Stomach (tissue), 9 donors: ENCODE results near the gene NPAS3. TPM values are rescaled to one million over a fixed set of nuclear protein-coding genes. Genes with fewer than 3 reads are reported as not detected.
A peak's percentile ranks its signal among the peaks of the same experiment; 100 is the strongest.

Experiments
- DNase-seq, 2 donors: peaks; one replicate each; pipeline versions ENCODE4 v3.0.0 to v3.0.0-alpha.2; 2013 to 2019
- H3K27ac ChIP-seq, 5 donors: fragments of 200-600 bp in 4 of 5; sonication (generic) in 4 of 5; one replicate each; pipeline ENCODE4 v1.5.1; 2013 to 2019; ENCODE audit warnings: mild to moderate bottlenecking in 1 of 5, moderate library complexity in 1 of 5
- H3K27me3 ChIP-seq, 3 donors: fragments of 200-600 bp; sonication (generic); one replicate each; pipeline ENCODE4 v1.5.1; 2017 to 2019; ENCODE audit warnings: mixed run types in 1 of 3
- H3K36me3 ChIP-seq, 4 donors: fragments of 200-600 bp; sonication (generic); 1 replicate in 3 of 4; 2 replicates in 1 of 4; pipeline ENCODE4 v1.5.1; 2016 to 2019
- H3K4me1 ChIP-seq, 4 donors: fragments of 200-600 bp; sonication (generic); one replicate each; pipeline ENCODE4 v1.5.1; 2016 to 2019
- H3K4me3 ChIP-seq, 4 donors: fragments of 200-600 bp; sonication (generic) in 3 of 4; one replicate each; pipeline ENCODE4 v1.5.1; 2016 to 2019; ENCODE audit warnings: mild to moderate bottlenecking in 1 of 4
- H3K9me3 ChIP-seq, 4 donors: fragments of 200-600 bp; sonication (generic); one replicate each; pipeline ENCODE4 v1.5.1; 2016 to 2019
- EP300 ChIP-seq: sonication (generic); formaldehyde crosslinking; IDR thresholded peaks from one replicate; pipeline ENCODE4 v1.6.1; 2017; ENCODE audit warnings: antibody characterized with exemption
- POLR2A ChIP-seq, 4 donors: fragments of 450-650 bp; IDR thresholded peaks; one replicate each; pipeline ENCODE4 v1.6.1; 2016; ENCODE audit warnings: antibody characterized with exemption in 4 of 4, control low read depth in 2 of 4, mild to moderate bottlenecking in 1 of 4, moderate library complexity in 1 of 4
- POLR2AphosphoS5 ChIP-seq, 3 donors: sonication (generic); formaldehyde crosslinking; IDR thresholded peaks; one replicate each; pipeline ENCODE4 v1.6.1; 2016; ENCODE audit warnings: antibody characterized with exemption in 3 of 3
- WGBS, 5 donors: extraction: QIAGEN DNeasy Blood & Tissue Kit in 3 of 5; methylation state at CpG; one replicate each; pipeline versions ENCODE4 v1.1.5 to v1.1.7; 2013 to 2018; 5-methylcytosine and 5-hydroxymethylcytosine counted together
- intact Hi-C: fragments of 100-400 bp; cut with DNase I; formaldehyde crosslinking; loops from one replicate; pipeline ENCODE4 v1.15.1; 2023; ENCODE audit warnings: low total_unique reads
- polyA plus RNA-seq, 3 donors: library from polyadenylated mRNA; stranded (reverse); fragments of 200-250 nt; gene quantifications; one replicate each; pipeline ENCODE4 v1.2.3, GENCODE V29; 2013
- total RNA-seq, 5 donors: library from RNA; depleted of rRNA; stranded (reverse); fragments of >200 nt; gene quantifications; one replicate each; pipeline versions ENCODE4 v1.1.0 to v1.2.3, GENCODE V29; 2014 to 2016
- TF ChIP-seq, protein P1 (sequence below), 7 experiments: fragments of 450-650 bp in 4 of 7; fragments of 200-600 bp in 3 of 7; sonication (generic) in 3 of 7; IDR thresholded peaks; one replicate each; pipeline ENCODE4 v1.5.1; 2016 to 2019; ENCODE audit warnings: antibody characterized with exemption in 7 of 7, control low read depth in 2 of 7, mild to moderate bottlenecking in 1 of 7
- donor health status: healthy with polysubstance abuse.
- donor health status: Bipolar disorder and iron deficiency.
- donor health status: healthy.

NPAS3 gene
- total and polyA plus RNA-seq, 8 donors: under 0.01 to 7.9 (median 0.76) TPM; not detected in 1

DNA sequence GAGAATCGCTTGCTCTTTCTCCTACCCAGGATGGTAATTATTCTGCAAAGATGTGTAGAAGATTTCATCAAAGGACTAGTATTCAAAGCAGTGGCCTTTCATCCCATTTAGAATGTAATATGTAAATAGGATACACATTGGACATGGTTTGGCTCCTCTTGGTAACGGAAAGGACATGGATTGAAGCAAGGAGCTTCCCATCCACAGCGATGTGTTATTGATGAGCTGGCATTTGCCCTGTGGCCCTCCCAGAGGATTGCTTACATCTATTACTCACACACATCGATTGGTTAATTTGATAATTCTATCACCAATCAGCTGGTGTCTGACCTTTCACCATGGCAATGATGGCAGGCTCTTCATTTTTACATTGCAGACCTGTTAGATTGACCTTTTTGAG, 553.8 kb downstream of the NPAS3 start:
- WGBS, 5 donors: 81 to 90% (median 86%) methylated on average over 4 of the region's 4 CpGs
- no peak for DNase-seq
- Histone ChIP-seq H3K36me3 (no peaks in the 10 kb centered on the region), H3K4me3 (no peak overlapping the region), H3K27me3 (no peaks in the 10 kb centered on the region), H3K4me1 (peaks cover 0 to 6% (median 3%) of the 10 kb centered on the region in 4 donors), H3K27ac (no peak overlapping the region), H3K9me3 (peaks cover 0 to 6% (median 0%) of the 10 kb centered on the region in 4 donors)
- intact Hi-C loops: no loop called here
- TF ChIP-seq, protein P1, sequence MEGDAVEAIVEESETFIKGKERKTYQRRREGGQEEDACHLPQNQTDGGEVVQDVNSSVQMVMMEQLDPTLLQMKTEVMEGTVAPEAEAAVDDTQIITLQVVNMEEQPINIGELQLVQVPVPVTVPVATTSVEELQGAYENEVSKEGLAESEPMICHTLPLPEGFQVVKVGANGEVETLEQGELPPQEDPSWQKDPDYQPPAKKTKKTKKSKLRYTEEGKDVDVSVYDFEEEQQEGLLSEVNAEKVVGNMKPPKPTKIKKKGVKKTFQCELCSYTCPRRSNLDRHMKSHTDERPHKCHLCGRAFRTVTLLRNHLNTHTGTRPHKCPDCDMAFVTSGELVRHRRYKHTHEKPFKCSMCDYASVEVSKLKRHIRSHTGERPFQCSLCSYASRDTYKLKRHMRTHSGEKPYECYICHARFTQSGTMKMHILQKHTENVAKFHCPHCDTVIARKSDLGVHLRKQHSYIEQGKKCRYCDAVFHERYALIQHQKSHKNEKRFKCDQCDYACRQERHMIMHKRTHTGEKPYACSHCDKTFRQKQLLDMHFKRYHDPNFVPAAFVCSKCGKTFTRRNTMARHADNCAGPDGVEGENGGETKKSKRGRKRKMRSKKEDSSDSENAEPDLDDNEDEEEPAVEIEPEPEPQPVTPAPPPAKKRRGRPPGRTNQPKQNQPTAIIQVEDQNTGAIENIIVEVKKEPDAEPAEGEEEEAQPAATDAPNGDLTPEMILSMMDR (IDR thresholded peaks at IDR 0.05): no peak
- no peak for TF ChIP-seq EP300

GRCh38 chr14:33493266-33493665, 554.6 kb downstream of the NPAS3 start:
- intact Hi-C loops: no loop called here
- peaks cover 0 to 6% (median 0%) of the 10 kb centered on the region in 4 donors for H3K9me3 ChIP-seq
- WGBS, 5 donors: 70 to 87% (median 74%) methylated on average over 6 of the region's 6 CpGs

GRCh38 chr14:33493990-33494389, 555.3 kb downstream of the NPAS3 start:
- H3K9me3 ChIP-seq: peaks cover 0 to 6% (median 0%) of the 10 kb centered on the region in 4 donors
- no peak for DNase-seq
- 85 to 95% (median 93%) methylated on average over 5 of the region's 5 CpGs for WGBS, 5 donors
- no peaks in the 10 kb centered on the region for H3K27me3 ChIP-seq
- H3K27ac ChIP-seq: no peak overlapping the region
- TF ChIP-seq, protein P1 (IDR thresholded peaks at IDR 0.05): no peak
- no peak for TF ChIP-seq EP300
- no peak for TF ChIP-seq POLR2AphosphoS5 (IDR thresholded peaks at IDR 0.05)
- TF ChIP-seq POLR2A (IDR thresholded peaks at IDR 0.05): no peak
- H3K4me1 ChIP-seq: peaks cover 0 to 6% (median 3%) of the 10 kb centered on the region in 4 donors
- intact Hi-C loops: no loop called here
- H3K36me3 ChIP-seq: no peaks in the 10 kb centered on the region
- no peak overlapping the region for H3K4me3 ChIP-seq

More at GRCh38 chr14:33493266-33493665, 554.6 kb downstream of the NPAS3 start:
- no peak overlapping the region for H3K4me3 ChIP-seq
- no peaks in the 10 kb centered on the region for H3K36me3 ChIP-seq
- DNase-seq: no peak
- no peaks in the 10 kb centered on the region for H3K27me3 ChIP-seq
- TF ChIP-seq, protein P1 (IDR thresholded peaks at IDR 0.05): no peak
- TF ChIP-seq POLR2A (IDR thresholded peaks at IDR 0.05): no peak
- TF ChIP-seq EP300: no peak
- TF ChIP-seq POLR2AphosphoS5 (IDR thresholded peaks at IDR 0.05): no peak
- no peak overlapping the region for H3K27ac ChIP-seq
- H3K4me1 ChIP-seq: peaks cover 0 to 6% (median 3%) of the 10 kb centered on the region in 4 donors

GRCh38 chr14:33499687-33500086, 561.0 kb downstream of the NPAS3 start:
- Histone ChIP-seq H3K27me3 (no peaks in the 10 kb centered on the region), H3K27ac (peak overlapping the region in 1 of 5 donors; percentile 42), H3K4me3 (peak overlapping the region in 2 of 4 donors; percentile 9 to 19), H3K36me3 (no peaks in the 10 kb centered on the region), H3K9me3 (peaks cover 0 to 4% (median 0%) of the 10 kb centered on the region in 4 donors), H3K4me1 (no peaks in the 10 kb centered on the region)
- intact Hi-C loops: no loop called here
- 66 to 69% (median 67%) methylated on average over 7 of the region's 7 CpGs for WGBS, 5 donors
- TF ChIP-seq EP300: no peak
- TF ChIP-seq POLR2A (IDR thresholded peaks at IDR 0.05): no peak
- no peak for TF ChIP-seq POLR2AphosphoS5 (IDR thresholded peaks at IDR 0.05)
- DNase-seq: no peak
